NCI-H128 (cell line): ENCODE measurements around the gene DNAJA3.

ENCODE experiments used
- DNase-seq: peaks from one replicate; lab custom pipeline; 2025; ENCODE audit not compliant: unreplicated experiment; lab: John Stamatoyannopoulos, UW

The DNAJA3 gene

GRCh38 chr16:4404967-4405696 lies 20.5 kb upstream of the DNAJA3 start:
- DNase-seq, result no peak

GRCh38 chr16:4407543-4408322 lies 17.9 kb upstream of the DNAJA3 start:
- no peak for DNase-seq

DNA sequence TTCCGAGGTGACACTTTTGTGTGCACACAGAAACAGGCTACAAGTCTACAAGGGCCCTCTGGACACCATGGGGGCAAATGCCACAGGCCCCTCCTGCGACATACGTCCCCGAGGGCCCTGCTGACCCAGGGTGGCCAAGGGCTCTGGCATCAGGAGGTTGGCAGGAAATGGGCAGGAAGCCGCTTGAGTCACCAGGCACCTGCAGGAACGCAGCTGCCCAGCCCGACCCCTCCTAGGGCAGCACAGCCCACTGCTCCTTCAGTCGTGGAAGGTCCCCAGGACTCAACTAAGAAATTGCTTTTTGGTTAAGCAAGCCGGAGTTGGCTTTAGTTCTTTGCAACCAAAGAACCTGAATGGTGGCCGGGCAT lies 17.4 kb upstream of the DNAJA3 start:
- DNase-seq, result no peak

DNA sequence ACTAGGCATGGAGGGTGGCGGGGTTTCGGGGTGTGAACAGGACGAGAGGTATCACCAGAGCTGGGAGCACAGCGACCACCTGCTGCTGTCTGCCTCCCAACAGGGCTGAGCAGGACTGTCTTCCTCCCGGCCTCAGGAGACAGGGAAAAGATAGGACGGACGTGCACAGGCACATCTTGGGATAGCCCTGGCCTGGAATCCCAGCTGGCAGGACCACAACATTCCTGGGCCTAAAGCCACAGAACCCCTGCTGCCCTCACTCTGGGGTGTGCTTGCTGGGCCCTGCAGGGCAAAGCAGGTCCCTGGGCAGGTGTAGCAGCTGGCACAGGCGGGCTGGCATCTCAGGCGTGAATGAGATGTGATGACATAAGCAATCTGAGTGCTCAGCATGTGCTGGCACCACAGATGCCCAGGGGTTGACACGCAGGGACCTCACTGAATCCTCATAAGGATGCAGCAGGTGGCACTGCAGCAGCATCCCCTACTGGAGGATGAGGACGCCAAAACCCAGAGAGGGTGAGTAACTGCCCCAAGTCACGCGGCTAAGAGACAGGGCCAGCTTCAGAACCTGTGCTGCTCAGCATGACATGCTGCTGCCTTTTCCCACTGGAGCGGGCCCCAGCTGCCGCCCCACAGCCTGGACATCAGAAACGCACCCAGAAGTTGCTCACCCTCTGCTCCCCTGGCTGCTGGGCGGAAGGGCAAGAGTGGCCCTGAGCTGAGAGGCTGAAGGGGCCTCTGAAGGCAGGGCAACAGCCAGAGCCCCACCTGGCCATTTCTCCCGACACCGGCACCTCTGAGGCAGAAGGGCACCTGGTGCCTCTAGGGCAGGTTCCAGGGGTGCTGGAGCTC lies 16.4 kb upstream of the DNAJA3 start:
- no peak for DNase-seq

DNA sequence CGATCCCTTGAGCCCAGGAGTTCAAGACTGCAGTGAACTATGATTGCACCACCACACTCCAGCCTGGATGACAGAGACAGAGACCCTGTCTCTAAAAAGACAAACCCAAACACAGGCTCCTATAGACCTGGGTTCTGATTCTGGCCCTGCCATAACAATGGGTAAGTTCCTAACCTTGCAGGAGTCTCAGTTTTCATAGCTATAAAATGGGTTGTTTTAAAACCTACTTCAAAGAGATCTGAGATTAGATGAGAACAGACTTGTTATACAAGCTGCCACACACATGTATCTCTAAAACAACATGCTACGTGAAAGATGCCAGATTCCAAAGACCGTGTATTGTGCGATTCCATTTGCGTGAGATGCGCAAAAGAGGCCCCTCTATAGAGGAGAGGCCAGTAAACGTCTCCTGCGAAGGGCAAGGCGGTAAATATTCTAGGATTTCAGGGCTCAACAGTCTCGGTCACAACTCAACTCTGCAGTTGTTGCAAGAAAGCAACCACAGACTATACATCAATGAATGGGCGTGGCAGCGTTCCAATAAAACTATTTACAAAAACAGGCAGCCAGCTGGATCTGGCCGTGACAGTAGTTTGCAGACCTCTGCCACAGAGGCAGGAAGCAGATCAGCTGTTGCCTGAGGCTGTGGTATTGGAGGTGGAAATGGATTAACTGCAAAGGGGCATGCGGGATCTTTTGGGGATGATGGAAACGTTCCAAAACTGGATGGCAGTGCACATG lies 15.2 kb upstream of the DNAJA3 start:
- DNase-seq, result no peak

DNA sequence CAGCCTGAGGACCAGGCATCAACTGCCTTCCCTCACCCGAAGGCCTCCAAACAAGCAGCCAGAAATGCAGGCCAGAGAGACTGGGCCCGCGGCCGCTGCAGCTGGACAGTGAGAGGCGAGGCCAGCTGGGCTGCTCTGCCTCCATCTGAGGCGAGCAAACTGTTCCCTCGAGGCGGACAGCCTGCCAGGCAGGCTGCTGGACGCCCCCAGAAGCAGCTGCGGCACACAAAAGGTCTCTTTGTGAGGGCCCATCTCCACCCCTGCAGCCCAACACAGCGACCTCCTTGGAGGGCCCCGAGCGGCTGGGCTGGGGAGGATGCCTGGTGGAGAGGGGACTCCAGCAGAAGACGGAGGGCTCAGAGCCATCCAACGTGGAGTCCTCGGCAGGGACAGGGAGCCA lies 14.0 kb upstream of the DNAJA3 start:
- DNase-seq, result no peak

DNA sequence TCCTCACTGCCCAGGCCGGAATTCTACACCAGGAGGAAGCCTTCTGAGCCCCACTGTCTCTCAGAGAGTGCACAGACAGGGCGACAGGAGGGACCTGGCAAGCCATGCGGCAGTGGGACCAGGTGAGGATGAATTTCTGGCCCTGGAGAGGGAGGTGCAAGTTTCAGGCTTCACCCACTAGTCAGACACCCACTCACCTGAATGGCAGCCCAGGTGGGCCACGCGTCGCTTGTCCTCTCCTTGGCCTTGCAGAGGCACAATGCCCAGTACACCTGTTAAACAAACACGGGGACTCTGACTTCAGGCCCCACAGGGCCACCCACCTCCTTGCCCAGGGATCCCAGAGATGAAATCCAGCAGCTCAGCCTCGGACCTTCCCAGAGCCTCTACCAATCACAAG lies 13.5 kb upstream of the DNAJA3 start:
- no peak for DNase-seq

DNA sequence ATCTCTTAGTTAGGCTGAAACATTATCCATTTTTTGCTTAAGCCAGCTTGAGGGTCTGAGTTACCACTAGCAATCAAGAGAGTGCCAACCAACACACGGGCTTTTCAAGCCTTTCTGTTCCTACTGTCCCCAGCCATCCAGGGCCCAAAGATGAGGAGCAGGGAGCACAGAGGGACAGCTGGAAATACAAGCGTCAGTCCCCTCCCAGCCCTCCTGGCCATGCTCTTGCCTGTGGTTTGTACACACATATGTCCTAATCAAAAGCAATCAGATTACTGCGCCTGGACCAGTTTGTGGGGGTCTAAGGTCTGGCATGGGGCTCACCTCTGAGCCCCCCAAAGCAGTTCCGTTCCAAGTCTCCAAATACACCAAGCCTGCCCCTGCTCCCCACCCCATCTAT lies 12.8 kb upstream of the DNAJA3 start:
- DNase-seq, result no peak

GRCh38 chr16:4414187-4414917 lies 11.3 kb upstream of the DNAJA3 start:
- no peak for DNase-seq

- DNase-seq, result no peak
Measured at GRCh38 chr16:4415538-4416199, 10.0 kb upstream of the DNAJA3 start.

GRCh38 chr16:4416200-4417032 lies 9.3 kb upstream of the DNAJA3 start, which contains the start of gene CORO7:
Gene CORO7 (minus strand): TSS chr16:4416596. CDS start chr16:4416518, 78 bp downstream.
- peak; percentile 70 for DNase-seq

DNA sequence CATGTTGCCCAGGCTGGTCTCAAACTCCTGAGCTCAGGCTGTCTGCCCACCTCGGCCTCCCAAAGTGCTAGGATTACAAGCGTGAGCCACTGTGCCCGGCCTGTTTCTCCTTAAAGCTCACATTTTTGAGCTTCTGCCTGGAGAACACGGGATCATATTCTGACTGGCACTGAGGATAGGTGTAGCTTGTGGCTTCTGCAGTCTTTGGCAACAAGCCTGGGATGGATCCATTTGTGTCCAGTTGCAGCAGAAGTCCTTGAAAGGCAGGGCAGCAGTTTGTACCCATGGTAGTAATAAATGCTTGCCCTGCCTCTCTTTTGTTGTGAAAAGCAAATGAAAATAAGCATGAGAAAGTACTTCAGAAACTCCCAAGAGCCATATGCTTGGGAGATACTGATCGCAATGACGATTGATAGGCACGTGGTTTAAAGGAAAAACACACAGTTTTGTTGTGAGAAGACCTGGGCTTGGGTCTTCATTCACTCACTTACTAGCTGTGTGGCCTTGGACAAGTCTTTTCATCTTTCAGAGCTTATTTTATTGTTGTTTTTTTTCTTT lies 6.2 kb upstream of the DNAJA3 start:
- DNase-seq, result no peak

- DNase-seq, result no peak
Measured at GRCh38 chr16:4420505-4421105, 5.1 kb upstream of the DNAJA3 start.

GRCh38 chr16:4426021-4426684 lies 485 bp downstream of the DNAJA3 start:
- DNase-seq, result no peak

GRCh38 chr16:4426722-4427372 lies 1.2 kb downstream of the DNAJA3 start:
- no peak for DNase-seq

DNA sequence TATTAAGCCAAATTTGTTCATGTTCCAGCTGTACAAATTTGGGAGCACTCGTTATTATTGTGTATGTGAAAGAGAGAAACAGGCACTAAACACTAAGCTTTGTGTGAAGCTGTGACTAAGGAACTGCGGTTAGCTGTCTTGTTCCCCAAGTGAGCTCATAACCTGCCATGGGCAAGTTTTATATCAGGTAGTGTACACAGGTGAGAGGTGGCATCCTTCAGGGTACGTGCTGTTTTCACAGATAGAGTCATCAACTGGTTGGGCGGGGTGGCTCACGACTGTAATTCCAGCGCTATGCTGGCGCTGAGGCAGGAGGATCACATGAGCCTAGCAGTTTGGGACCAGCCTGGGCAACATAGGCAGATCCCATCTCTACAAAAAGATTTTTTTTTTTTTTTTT lies 2.8 kb downstream of the DNAJA3 start:
- DNase-seq, result no peak

GRCh38 chr16:4431023-4431422 lies 5.4 kb downstream of the DNAJA3 start:
- DNase-seq, result no peak
